Osteocyte (in vitro differentiated cells): Measurements from ENCODE around the gene BLTP3A. TPM values are rescaled to one million over a fixed set of nuclear protein-coding genes. Genes with fewer than 3 reads are reported as not detected.

Source experiments
- DNase-seq: peaks from one replicate; pipeline ENCODE4 v3.0.0; 2021; ENCODE audit warnings: mixed read lengths; ENCODE audit not compliant: unreplicated experiment; ENCODE audit errors: extremely low spot score
- H3K27ac Mint-ChIP-seq: one replicate; pipeline ENCODE4 v1.8.0; 2021; ENCODE audit warnings: mild to moderate bottlenecking, mixed read lengths; ENCODE audit not compliant: unreplicated experiment
- H3K27me3 Mint-ChIP-seq: one replicate; pipeline ENCODE4 v1.8.0; 2021; ENCODE audit warnings: mixed read lengths; ENCODE audit not compliant: unreplicated experiment
- H3K36me3 Mint-ChIP-seq: one replicate; pipeline ENCODE4 v1.8.0; 2021; ENCODE audit warnings: mixed read lengths; ENCODE audit not compliant: unreplicated experiment
- H3K4me1 Mint-ChIP-seq: one replicate; pipeline ENCODE4 v1.8.0; 2021; ENCODE audit warnings: mixed read lengths; ENCODE audit not compliant: unreplicated experiment
- H3K4me3 Mint-ChIP-seq: one replicate; pipeline ENCODE4 v1.8.0; 2021; ENCODE audit warnings: mild to moderate bottlenecking, moderate library complexity, mixed read lengths; ENCODE audit not compliant: unreplicated experiment
- H3K9me3 Mint-ChIP-seq: one replicate; pipeline ENCODE4 v1.8.0; 2021; ENCODE audit warnings: mixed read lengths; ENCODE audit not compliant: unreplicated experiment
- CTCF ChIP-seq: fragments of 200-600 bp; sonication (generic); IDR thresholded peaks from 2 replicates; pipeline ENCODE4 v1.5.0; 2021; ENCODE audit warnings: antibody characterized with exemption, mild to moderate bottlenecking, moderate library complexity
- total RNA-seq: library from RNA; stranded (reverse); gene quantifications from 2 replicates; pipeline ENCODE4 v1.2.1, GENCODE V29; 2021

The BLTP3A gene
- total RNA-seq, 1 donor from 2014 or later = 18.4 TPM

- DNase-seq = no peak
- Mint-ChIP-seq H3K4me3 (no peak overlapping the region), H3K9me3 (no peaks in the 10 kb centered on the region), H3K4me1 (no peaks in the 10 kb centered on the region), H3K27ac (no peak overlapping the region), H3K36me3 (peaks cover 36% of the 10 kb centered on the region), H3K27me3 (no peaks in the 10 kb centered on the region)
- TF ChIP-seq CTCF = no peak
These were observed 44.6 kb downstream of the BLTP3A start for GRCh38 chr6:34836451-34836850.

GRCh38 chr6:34837528-34837927, 45.6 kb downstream of the BLTP3A start:
- Mint-ChIP-seq H3K27me3 (no peaks in the 10 kb centered on the region), H3K9me3 (no peaks in the 10 kb centered on the region), H3K36me3 (peaks cover 42% of the 10 kb centered on the region), H3K27ac (no peak overlapping the region), H3K4me1 (no peaks in the 10 kb centered on the region), H3K4me3 (no peak overlapping the region)
- no peak for DNase-seq
- no peak for TF ChIP-seq CTCF

GRCh38 chr6:34839666-34840352, 47.9 kb downstream of the BLTP3A start:
- no peak overlapping the region for H3K4me3 Mint-ChIP-seq
- DNase-seq = no peak
- H3K4me1 Mint-ChIP-seq = no peaks in the 10 kb centered on the region
- H3K9me3 Mint-ChIP-seq = no peaks in the 10 kb centered on the region
- no peak overlapping the region for H3K27ac Mint-ChIP-seq
- TF ChIP-seq CTCF = no peak
- H3K27me3 Mint-ChIP-seq = no peaks in the 10 kb centered on the region
- peaks cover 32% of the 10 kb centered on the region for H3K36me3 Mint-ChIP-seq

Other genes starting within 250 kb of the BLTP3A start
- gene SPDEF, start 235.8 kb upstream of the BLTP3A start, total RNA-seq = not detected in 2 replicates
- 47.3 and 50.2 TPM in 2 replicates for gene ILRUN, start 95.3 kb upstream of the BLTP3A start, total RNA-seq
- 85.2 and 88.6 TPM in 2 replicates for gene SNRPC, start 34.6 kb upstream of the BLTP3A start, total RNA-seq
- 33.8 and 35.8 TPM in 2 replicates for gene TAF11, start 96.0 kb downstream of the BLTP3A start, total RNA-seq
- 15.5 and 18.5 TPM in 2 replicates for gene ANKS1A, start 97.2 kb downstream of the BLTP3A start, total RNA-seq